NCI-H146 treated with DMSO at 0.1 percent for 48 hours (cell line): ENCODE measurements around the gene GMNN.

ENCODE experiments used
- DNase-seq: peaks from one replicate; lab custom pipeline; 2025; ENCODE audit not compliant: unreplicated experiment; lab: John Stamatoyannopoulos, UW

GMNN gene

GRCh38 chr6:24799541-24799915, 24.8 kb downstream of the GMNN start:
- no peak for DNase-seq

- DNase-seq, result no peak
Measured at GRCh38 chr6:24802271-24803059, 27.7 kb downstream of the GMNN start.

DNA sequence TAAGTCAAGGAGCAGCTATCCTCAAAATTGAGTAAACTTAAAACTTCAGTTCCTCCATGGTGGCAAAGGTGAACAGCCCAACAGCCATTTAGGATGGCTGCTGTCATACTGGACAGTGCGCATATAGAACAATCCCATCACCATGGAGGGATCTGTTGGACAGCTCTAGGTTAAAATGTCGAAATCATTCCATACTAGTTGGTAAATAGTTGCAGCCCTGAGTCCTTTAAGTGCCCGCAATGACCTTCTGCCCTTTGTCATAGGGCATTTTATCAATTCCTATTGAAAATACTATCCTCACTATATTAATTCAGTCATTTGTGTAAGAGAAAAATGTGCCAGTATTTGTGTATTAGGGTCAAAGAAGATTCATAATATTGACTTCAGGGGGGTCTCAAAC, 32.8 kb downstream of the GMNN start:
- DNase-seq, result no peak

DNA sequence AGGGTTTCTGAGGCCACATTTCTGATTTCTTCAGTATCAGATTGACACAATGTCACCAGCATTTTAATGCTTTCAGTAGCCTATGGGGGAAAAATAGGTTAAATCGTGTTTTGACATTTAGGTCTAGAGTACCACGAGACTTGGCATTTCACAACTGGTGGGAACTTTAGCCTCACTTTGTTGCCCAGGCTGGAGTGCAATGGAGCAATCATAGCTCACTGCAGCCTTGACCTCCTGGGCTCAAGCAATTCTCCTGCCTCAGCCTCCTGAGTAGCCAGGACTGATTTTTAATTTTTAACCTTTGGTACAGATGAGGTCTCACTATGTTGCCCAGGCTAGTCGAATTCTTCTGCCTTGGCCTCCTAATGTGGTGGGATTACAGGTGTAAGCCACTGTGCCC, 35.0 kb downstream of the GMNN start:
- DNase-seq, result no peak

DNA sequence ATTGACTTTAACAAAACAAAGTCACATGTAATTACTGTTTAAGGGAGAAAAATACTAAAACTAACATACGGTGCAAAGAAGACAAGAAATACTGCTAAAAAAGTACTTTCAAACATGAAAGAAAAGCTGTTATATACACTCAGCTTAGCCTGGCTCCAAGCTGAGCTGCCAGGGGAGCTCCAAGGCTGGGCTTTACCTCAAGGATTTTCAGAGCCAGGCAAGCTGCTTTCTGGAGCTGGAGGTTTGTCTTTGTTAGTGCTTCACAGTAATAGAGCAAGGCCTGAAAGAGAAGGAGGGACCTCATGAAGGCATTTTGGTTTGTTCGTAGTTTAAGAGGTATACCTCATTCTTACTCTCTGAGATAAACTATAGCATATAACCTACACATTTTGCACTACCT, 43.6 kb downstream of the GMNN start:
- no peak for DNase-seq

DNA sequence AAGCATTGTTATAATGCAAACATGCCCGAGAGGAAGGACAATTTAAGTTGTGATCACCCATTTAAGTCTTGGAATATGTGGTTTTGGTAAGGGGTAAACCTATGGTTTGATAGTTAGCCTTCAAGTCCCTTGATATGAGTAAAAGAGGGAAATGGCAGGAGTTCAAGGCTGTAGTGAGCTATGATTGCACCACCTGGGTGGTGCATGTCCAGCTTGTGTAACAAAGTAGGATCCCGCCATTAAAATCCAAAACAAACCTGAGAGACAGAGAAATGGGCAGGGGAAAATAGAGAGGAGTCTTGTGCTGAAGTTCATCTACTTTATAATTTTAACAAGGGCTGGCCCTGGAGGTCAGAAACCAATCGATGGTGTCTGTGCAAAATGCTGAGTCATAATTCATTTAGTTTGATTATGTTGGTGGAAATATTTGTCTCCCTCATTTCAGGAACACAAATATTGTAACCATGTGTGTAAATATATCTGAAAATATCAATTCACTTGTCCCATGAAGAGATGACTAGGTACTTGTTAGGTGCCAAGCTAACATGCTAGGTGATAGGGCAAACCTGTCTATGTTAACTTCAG, 47.2 kb downstream of the GMNN start:
- DNase-seq, result no peak

- no peak for DNase-seq
Measured at GRCh38 chr6:24822696-24823095, 48.0 kb downstream of the GMNN start.

- DNase-seq, result no peak
Measured at GRCh38 chr6:24823185-24823584, 48.4 kb downstream of the GMNN start.

DNA sequence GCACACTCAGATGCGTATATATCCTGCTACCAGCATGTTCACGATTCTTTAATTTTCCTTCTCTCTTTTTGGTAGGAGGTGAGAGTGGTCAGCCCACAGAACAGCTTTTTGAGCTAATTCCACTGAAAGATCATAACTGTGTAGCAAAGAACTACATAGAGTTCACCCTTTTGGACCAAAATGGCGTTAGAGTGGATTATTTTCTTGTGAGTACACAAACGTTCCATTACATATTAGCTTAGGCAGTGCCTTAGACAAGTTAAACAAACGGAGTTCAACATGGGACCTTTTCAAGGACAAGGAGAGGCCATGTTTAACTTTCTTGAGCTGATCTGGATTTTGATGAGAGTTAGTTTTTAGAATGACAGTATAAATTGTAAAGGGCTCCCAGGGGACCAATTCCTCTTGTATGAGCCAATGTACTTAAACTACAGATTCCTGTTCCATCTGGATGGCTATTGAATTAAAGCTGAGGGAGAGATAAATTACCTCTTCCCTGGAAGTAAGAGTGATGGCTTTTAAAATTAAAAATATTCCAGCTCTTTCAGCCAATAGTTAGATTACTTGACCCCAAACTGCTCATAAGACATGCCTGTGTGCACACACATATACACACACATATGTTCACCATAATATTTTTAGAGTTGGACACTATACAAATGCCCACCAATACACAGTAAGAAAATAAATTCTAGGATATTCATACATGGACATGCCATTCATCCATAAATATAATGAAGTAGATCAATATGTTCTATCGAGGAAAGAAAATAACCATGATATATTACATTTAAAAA, 49.6 kb downstream of the GMNN start:
- no peak for DNase-seq

- no peak for DNase-seq
Measured at GRCh38 chr6:24825130-24825630, 50.4 kb downstream of the GMNN start.

DNA sequence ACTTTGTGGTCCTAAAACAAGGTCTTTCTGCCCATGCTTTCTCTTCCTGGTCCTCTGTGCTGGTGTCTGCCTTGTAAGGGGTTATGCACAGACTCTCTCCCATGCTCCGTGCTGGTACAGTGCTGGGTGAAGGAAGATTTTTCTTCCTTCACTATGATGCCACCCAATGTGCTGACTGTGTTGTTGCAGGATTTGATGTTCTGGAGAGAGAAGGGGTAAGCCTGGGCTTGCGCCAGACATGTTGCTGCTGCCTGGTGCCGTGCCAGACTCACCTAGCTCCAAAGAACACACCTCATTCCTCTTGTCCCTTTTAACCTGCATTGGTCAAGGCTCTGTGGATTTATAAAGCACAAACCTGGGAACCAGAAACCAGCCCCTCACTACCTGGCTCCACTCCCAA, 52.4 kb downstream of the GMNN start:
- DNase-seq, result no peak

DNA sequence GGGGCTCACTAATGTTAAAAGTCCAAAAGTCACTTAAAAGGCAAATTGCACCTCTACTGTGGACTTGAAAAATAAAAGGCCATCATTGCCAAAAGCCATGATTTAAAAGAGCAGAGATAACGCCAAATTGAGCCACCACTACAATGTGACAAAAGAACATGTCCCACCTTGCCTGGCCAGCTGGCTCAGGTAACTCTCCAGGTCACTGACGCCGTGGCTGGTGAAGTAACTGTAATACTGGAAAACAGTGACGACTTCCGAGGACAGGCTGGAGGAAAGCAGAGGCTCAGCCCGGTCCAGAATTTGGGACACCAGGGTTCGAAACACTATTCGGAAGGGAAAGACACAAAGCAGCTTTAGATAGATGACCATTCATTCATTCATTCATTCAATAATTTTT, 53.2 kb downstream of the GMNN start:
- DNase-seq, result no peak

- DNase-seq, result no peak
Measured at GRCh38 chr6:24829657-24830056, 54.9 kb downstream of the GMNN start.

DNA sequence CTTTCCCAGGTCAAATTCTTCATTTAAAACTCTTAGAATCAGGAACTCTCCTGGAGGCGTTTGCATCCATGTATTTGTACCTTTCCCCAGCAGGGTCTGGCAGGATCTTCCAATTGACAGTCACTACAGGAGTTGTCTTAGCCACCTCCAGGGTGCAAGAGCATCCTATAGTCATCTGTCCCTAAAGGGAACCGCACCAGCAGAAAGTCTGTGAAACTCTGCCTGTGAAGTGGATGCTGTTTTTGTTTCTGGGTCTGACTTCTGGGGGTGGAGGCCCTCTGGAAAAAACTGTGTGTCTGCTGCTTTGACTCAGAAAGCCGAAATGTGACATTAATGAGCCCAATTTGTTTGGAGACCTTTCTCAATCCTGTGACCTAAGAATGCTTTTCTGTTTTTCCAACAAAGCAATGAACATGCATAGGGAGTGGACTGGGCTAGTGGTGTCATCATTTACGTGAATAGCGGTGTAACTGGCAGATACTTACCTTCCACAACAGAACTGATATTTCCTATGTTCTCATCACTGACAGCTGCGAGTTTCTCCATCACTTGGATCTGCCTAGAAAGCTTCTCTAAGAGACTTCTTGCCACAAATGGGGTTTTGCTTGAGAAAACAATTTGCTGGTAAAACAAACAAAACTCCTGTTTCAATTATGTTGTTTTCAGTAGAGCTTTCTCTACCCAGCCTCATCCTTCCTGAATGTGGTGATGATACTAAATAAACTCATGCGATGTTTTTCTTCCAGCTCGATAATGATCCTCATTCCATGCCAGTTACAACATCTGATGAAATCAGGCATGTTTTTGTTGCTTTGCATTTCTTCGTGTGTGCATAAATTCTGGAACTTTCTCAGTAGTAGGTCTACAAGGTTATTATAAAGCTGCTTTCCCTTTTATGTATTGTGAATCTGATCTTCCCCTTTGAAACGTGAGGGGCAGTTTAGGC, 57.3 kb downstream of the GMNN start:
- DNase-seq, result no peak

GRCh38 chr6:24832794-24833193, 58.1 kb downstream of the GMNN start:
- DNase-seq, result no peak

- DNase-seq, result no peak
Measured at GRCh38 chr6:24833711-24834386, 59.1 kb downstream of the GMNN start.
